ENCODE data around the gene PLPP3.

DNA sequence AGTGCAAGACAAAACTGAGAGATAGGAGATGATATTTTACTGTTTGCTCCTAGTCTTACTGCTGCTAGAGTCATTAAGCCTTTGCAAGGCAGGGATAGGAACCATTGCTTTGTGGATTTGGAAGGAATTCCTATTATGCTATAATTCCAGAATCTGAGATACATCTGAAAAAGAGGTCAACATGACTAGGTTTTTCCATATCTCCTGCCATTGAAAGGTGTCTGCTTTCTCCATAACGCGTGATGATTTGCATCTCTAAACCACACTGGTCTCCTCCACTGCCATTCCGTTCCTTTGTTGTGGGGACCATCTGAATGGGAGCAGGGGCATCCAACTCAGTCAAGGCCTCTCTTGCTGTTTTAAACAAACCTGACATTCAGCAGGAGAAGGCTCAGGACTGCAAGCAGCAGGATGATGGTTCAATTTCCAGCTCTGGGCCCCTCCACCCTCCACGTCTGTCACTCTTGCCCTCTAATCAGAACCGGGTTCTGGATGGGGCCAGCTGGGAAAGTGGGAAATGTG, 45.2 kb downstream of the PLPP3 start:
- TF ChIP-seq, protein P1, sequence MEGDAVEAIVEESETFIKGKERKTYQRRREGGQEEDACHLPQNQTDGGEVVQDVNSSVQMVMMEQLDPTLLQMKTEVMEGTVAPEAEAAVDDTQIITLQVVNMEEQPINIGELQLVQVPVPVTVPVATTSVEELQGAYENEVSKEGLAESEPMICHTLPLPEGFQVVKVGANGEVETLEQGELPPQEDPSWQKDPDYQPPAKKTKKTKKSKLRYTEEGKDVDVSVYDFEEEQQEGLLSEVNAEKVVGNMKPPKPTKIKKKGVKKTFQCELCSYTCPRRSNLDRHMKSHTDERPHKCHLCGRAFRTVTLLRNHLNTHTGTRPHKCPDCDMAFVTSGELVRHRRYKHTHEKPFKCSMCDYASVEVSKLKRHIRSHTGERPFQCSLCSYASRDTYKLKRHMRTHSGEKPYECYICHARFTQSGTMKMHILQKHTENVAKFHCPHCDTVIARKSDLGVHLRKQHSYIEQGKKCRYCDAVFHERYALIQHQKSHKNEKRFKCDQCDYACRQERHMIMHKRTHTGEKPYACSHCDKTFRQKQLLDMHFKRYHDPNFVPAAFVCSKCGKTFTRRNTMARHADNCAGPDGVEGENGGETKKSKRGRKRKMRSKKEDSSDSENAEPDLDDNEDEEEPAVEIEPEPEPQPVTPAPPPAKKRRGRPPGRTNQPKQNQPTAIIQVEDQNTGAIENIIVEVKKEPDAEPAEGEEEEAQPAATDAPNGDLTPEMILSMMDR (IDR thresholded peaks at IDR 0.05): no peak
- TF ChIP-seq POLR2A (IDR thresholded peaks at IDR 0.05): no peak

All from testis (tissue), 2 donors.